Activated CD8-positive, alpha-beta memory T cell treated with anti-CD3 and anti-CD28 coated beads for 36 hours (primary cell): ENCODE data around the gene MCRIP2. TPM values are rescaled to one million over a fixed set of nuclear protein-coding genes. Genes with fewer than 3 reads are reported as not detected.

ENCODE experiments used
- CTCF ChIA-PET: fragments of 350-600 bp; sonication (Branson Sonifier 250); formaldehyde crosslinking; loops from one replicate; lab custom pipeline; 2021; ENCODE audit warnings: antibody characterized with exemption; lab: Charles Lee
- POLR2A ChIA-PET: fragments of 350-600 bp; sonication (Branson Sonifier 250); formaldehyde crosslinking; loops from one replicate; lab custom pipeline; 2021; ENCODE audit warnings: antibody characterized with exemption; lab: Charles Lee
- total RNA-seq, 2 experiments: library from RNA; stranded (reverse); gene quantifications; one replicate each; pipeline ENCODE4 v1.2.3, GENCODE V29; 2021

The MCRIP2 gene
- total RNA-seq, 2 experiments from 2014 or later = 63.5 to 73.0 TPM

GRCh38 chr16:640614-641013 is 1.0 kb upstream of the MCRIP2 start:
- POLR2A ChIA-PET = interaction anchor here (0.7 kb wide), 1 partner anchor 55 kb away, joined by 5 read pairs; no protein-coding TSS in a partner anchor

GRCh38 chr16:642189-643049 is 791 bp downstream of the MCRIP2 start:
- ChIA-PET POLR2A (no interaction called here), CTCF (interaction anchor here (0.8 kb wide), 1 partner anchor 40 kb away, joined by 3 read pairs; no protein-coding TSS in a partner anchor)

More at GRCh38 chr16:640614-641013, 1.0 kb upstream of the MCRIP2 start:
- CTCF ChIA-PET = no interaction called here

- POLR2A ChIA-PET = no interaction called here
- CTCF ChIA-PET = no interaction called here
These were observed 1.4 kb downstream of the MCRIP2 start for GRCh38 chr16:643050-643368.

GRCh38 chr16:644556-644955 is 2.9 kb downstream of the MCRIP2 start:
- ChIA-PET CTCF (interaction anchor here (0.6 kb wide), 1 partner anchor 35 kb away, joined by 3 read pairs; no protein-coding TSS in a partner anchor), POLR2A (no interaction called here)

GRCh38 chr16:645852-646678 is 4.4 kb downstream of the MCRIP2 start:
- POLR2A ChIA-PET = no interaction called here
- CTCF ChIA-PET = no interaction called here

GRCh38 chr16:646679-647172 is 5.1 kb downstream of the MCRIP2 start:
- ChIA-PET POLR2A (no interaction called here), CTCF (no interaction called here)

GRCh38 chr16:647173-647902 is 5.7 kb downstream of the MCRIP2 start:
- POLR2A ChIA-PET = no interaction called here

GRCh38 chr16:648071-648780 is 6.6 kb downstream of the MCRIP2 start:
- CTCF ChIA-PET = interaction anchor here (0.6 to 2.4 kb wide), 8 partner anchors 10 to 140 kb away, joined by 3 to 14 read pairs (median 4); partner anchors contain the start of genes CHTF18, METTL26, RHOT2 and RPUSD1
- POLR2A ChIA-PET = interaction anchor here (1.2 kb wide), 1 partner anchor 34 kb away, joined by 3 read pairs; no protein-coding TSS in a partner anchor

More at GRCh38 chr16:647173-647902, 5.7 kb downstream of the MCRIP2 start:
- CTCF ChIA-PET = interaction anchor here (0.9 to 2.4 kb wide), 7 partner anchors 9 to 141 kb away, joined by 3 to 14 read pairs (median 4); partner anchors contain the start of genes CHTF18, METTL26, RHOT2 and RPUSD1

- ChIA-PET POLR2A (interaction anchor here (0.7 to 1.6 kb wide), 5 partner anchors 12 to 34 kb away, joined by 3 to 5 read pairs (median 3); partner anchors contain the start of genes METTL26 and RHBDL1), CTCF (interaction anchor here (0.6 to 2.4 kb wide), 6 partner anchors 13 to 139 kb away, joined by 3 to 14 read pairs (median 5); partner anchors contain the start of genes CHTF18, METTL26, RHOT2 and RPUSD1)
These were observed 7.4 kb downstream of the MCRIP2 start, which contains the start of gene WDR90 for GRCh38 chr16:648781-649589. WDR90 (plus strand) TSS chr16:649365; CDS start chr16:649417, 52 bp downstream.

GRCh38 chr16:649631-650030 is 8.0 kb downstream of the MCRIP2 start:
- CTCF ChIA-PET = interaction anchor here (2.3 to 2.4 kb wide), 2 partner anchors 13 to 18 kb away, joined by 9 to 14 read pairs; partner anchors contain the start of genes METTL26 and RHOT2

GRCh38 chr16:651844-652243 is 10.2 kb downstream of the MCRIP2 start:
- ChIA-PET CTCF (no interaction called here), POLR2A (no interaction called here)

More at GRCh38 chr16:649631-650030, 8.0 kb downstream of the MCRIP2 start:
- POLR2A ChIA-PET = interaction anchor here (0.7 to 1.6 kb wide), 4 partner anchors 13 to 26 kb away, joined by 3 to 5 read pairs (median 4); partner anchors contain the start of genes METTL26 and RHBDL1

GRCh38 chr16:652454-653305 is 11.1 kb downstream of the MCRIP2 start:
- CTCF ChIA-PET = interaction anchor here (1.0 kb wide), 1 partner anchor 15 kb away, joined by 3 read pairs; no protein-coding TSS in a partner anchor
- POLR2A ChIA-PET = no interaction called here

GRCh38 chr16:654034-654433 is 12.4 kb downstream of the MCRIP2 start:
- CTCF ChIA-PET = no interaction called here
- POLR2A ChIA-PET = no interaction called here

GRCh38 chr16:657487-657886 is 15.9 kb downstream of the MCRIP2 start:
- ChIA-PET CTCF (no interaction called here), POLR2A (no interaction called here)

GRCh38 chr16:658679-659571 is 17.3 kb downstream of the MCRIP2 start:
- POLR2A ChIA-PET = no interaction called here
- CTCF ChIA-PET = interaction anchor here (0.6 to 1.0 kb wide), 2 partner anchors 9 to 71 kb away, joined by 3 to 4 read pairs; partner anchors contain the start of gene RHOT2
